Left forelimb (tissue), 1 donor: Measurements from ENCODE around the gene RFTN2.
"Not testable (repeated sequence)": the region's sequence is repeated elsewhere in the genome, so short reads cannot be mapped to it uniquely, and the experiment has no call there.

Experiments used
- DNase-seq: peaks from one replicate; pipeline ENCODE4 v3.0.0-alpha.2; 2018; ENCODE audit warnings: low spot score

The RFTN2 gene

DNA sequence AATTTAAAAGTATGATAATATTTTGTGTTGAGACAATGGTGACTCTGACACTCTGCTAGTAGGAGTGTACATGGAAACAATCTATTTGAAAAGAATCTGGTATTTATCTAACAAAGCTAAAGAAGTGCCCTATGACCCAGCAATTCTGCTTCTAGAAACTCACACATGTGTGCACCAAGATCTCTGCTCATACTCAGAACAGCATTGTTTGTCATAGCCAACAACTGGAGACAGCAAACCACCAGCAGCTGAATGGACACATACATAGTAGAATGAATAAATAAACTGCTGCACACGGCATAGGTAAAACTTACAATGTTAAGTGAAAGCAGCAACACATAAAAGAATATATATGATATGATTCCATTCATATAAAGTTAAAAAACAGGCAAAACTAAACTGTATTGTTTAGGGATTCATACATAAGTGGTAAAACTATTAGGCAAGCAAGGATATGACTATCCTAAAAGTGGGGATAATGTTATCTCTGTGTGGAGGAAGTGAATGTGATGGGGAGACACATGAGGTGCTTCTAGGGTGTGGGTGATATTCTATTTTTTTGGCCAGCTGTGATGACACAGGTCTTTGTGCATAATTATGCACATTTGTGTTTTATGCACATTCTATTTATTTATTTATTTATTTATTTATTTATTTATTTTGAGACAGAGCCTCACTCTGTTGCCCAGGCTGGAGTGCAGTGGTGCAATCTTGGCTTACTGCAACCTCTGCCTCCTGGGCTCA lies 71.1 kb downstream of the RFTN2 start:
- DNase-seq, result no peak

DNA sequence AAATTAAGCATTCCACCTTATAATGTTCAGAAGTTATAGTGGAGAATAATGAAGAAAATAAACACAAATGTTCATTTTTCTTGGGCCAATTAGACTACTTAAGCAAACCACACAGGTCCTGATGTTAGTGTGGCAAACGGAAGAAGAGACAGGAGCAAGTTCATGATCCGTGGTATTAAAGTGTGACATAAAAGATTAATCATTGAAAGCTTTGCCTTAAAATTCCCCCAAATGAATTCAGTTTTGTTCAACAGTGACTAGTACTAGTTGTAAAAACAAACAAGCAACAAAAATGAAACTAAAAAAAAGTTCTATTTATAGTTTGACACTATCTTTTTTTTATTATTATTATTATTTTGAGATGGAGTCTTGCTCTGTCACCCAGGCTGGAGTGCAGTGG lies 73.7 kb downstream of the RFTN2 start:
- DNase-seq, result no peak

DNA sequence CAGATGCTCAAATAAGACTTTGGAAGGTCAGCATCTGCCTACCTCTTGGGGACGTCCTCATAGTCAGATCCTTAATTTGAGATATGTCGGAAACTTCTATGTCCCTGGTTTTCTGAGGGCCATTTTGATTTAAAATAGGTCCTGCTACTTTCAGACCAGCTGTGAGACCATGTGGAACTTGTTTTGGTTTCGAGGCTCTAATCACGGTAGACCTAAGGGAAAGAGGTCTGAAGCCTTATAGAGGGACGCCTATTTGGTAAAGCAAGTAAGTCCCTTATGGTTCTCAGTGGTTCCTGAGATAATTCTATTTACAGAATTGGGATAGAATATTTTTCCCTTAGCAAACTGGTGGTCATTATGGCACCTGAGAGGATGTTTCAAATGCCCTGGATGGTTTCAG lies 75.1 kb downstream of the RFTN2 start:
- no peak for DNase-seq

DNA sequence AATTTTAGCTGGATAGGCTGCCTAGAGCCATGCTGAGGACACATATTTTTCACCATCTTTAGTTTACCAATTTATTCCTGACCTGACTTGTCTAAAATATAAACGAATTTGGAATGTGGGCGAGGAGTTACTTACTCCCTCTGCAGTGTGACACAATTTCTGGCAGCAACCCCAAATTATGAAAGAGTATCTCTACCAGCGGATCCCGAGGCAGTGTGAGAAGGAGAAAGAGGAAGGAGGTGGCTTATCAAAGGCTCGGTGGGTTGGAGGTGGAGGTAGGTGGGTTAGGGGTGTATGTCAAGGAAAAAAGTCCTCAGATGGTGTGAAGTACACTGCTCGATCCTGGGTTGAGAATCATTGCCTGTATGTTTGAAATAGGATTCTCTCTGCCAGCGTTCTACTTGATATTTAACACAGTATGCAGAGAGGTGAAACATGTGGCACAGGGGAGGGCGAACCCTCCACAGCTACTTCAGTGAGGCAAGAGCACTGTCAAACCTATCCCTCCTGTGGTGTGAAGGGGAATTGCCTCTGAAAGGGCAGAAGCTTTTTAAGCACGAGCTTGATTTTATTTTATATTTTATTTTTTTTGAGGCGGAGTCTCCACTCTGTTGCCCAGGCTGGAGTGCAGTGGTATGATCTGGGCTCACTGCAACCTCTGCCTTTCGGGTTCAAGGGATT lies 76.0 kb downstream of the RFTN2 start:
- no peak for DNase-seq

DNA sequence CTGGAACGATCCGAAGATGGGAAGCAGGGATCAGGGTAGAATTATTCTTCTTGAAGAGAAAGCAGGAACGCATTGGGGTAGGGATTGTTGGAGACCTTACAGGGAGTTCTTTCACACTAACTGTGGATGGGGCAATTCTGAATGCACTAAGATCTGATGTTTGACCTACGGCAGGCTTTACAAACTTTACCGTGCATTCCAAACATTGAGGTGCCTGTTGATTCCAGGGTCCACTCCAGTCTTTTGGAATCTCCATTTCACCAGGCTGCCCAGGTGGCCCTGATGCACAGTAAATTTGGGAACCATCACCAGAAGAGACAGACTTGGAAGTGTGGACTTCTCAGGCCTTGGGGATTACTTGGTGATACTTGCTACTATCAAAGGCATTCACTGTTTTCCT lies 76.9 kb downstream of the RFTN2 start:
- no peak for DNase-seq

DNA sequence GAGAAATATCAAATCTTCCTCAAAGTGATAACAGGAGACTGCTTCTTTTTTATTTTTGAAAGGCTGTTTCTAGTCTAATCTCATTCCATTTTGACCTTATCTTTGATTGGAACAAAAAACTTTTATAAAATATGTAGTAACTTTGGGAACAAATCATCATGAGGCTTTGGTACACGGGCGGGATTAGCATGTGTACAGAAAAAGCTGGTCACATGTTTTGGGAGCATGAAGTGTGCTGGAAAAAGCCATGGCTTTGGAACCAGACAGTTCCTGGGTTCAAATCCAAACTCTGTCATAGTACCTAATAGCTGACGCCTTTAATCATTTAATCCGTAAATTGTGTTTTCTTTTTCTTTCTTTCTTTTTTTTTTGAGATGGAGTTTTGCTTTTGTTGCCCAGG lies 78.2 kb downstream of the RFTN2 start:
- no peak for DNase-seq

DNA sequence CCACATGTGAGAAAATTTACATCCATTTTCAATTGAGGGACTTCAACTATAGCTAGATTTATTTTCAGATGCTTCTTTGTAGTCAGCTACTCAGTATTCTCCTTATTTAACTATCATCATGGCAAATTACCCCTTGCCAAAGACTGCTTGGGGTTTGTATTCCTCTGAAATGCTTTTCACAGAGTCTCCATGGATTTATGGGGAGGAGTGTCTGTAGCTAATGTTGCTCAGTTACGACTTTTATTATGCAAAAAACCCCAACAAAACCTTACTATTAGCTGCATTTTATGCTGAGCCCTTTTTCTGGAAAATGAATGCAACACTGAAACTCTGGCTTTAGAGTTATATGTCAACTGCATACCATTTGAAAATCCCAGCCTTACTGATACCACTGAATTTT lies 78.6 kb downstream of the RFTN2 start:
- DNase-seq, result no peak

DNA sequence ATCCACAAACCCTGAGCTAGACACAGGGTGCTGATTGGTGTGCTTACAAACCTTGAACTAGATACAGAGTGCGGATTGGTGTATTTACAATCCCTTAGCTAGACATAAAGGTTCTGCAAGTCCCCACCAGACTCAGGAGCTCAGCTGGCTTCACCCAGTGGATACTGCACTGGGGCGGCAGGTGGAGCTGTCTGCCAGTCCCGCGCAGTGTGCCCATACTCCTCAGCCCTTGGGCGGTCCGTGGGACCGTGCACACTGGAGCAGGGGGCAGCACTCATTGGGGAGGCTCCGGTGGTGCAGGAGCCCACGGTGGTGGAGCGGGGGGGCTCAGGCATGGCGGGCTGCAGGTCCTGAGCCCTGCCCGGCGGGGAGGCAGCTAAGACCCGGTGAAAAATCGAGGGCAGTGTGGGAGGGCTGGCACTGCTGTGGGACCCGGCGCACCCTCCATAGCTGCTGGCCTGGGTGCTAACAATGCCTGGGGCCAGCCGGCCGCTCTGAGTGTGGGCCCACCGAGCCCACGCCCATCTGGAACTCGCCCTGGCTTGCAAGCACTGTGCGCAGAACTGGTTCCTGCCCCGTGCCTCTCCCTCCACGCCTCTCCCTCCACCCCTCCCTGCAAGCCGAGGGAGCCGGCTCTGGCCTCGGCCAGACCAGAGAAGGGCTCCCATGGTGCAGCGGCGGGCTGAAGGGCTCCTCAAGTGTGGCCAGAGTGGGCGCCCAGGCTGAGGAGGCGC lies 83.9 kb downstream of the RFTN2 start:
- DNase-seq, result no peak

DNA sequence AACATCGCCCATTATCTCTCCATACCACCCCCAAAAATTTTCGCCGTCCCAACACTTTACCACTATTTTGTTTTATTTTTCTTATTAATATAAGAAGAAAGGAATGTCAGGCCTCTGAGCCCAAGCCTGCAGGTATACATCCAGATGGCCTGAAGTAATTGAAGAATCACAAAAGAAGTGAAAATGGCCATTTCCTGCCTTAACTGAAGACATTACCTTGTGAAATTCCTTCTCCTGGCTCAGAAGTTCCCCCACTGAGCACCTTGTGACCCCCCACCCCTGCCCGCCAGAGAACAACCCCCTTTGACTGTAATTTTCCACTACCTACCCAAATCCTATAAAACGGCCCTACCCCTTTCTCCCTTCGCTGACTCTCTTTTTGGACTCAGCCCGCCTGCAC lies 88.1 kb downstream of the RFTN2 start:
- DNase-seq, result not testable (repeated sequence)

DNA sequence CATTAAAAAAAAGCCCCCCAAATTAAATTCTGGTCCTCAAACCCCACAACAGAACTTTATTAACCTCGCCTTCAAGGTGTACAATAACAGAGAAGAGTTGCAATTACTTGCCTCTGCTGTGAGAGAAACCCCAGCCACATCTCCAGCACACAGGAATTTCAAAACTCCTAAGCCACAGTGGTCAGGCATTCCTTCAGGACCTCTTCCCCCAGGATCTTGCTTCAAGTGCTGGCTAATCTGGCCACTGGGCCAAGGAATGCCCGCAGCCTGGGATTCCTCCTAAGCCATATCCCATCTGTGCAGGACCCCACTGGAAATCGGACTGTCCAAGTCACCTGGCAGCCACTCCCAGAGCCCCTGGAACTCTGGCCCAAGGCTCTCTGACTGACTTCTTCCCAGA lies 95.2 kb downstream of the RFTN2 start:
- not testable (repeated sequence) for DNase-seq

DNA sequence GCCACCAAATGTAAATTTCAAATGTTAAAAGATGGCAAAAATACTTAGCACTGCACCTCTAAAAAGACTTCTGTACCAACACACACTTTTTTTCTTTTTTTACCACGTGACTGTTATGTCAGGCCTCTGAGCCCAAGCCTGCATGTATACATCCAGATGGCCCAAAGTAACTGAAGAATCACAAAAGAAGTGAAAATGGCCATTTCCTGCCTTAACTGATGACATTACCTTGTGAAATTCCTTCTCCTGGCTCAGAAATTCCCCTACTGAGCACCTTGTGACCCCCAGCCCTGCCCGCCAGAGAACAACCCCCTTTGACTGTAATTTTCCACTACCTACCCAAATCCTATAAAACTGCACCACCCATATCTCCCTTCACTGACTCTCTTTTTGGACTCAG lies 97.1 kb downstream of the RFTN2 start:
- DNase-seq, result not testable (repeated sequence)

DNA sequence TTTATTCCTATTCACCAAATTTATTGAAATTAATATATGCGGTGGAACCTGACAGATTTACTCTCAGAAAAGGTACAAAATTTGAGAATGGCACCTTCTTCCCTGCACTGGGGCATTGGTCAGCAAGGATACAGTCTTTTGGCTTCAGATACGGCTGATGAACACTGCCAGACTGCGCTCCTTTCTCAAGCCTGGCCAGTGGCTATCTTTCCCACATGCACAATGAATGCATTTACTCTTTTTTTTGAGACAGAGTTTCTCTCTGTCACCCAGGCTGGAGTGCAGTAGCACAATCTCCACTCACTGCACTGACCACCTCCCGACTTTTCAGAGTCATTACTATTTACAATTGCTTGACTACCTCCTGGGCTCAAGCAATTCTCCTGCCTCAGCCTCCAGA lies 97.9 kb downstream of the RFTN2 start:
- DNase-seq, result no peak

DNA sequence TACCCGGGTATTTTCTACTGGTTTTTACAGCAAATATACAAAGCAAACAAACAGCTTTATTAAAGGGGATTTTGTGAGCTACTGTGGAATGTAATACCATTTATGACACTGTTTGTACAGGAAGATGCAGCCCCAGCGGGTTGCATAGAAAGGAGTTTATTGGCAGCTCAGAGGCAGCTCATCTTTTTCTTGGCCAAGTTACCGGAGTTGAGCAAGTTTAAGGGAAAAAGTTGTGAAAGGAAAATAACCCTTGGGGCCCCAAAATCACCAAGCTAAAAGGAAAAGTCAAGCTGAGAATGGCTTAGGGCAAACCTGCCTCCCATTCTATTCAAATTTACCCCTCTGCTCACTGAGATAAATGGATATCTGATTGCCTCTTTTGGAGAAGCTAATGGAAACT lies 98.8 kb downstream of the RFTN2 start:
- DNase-seq, result no peak

DNA sequence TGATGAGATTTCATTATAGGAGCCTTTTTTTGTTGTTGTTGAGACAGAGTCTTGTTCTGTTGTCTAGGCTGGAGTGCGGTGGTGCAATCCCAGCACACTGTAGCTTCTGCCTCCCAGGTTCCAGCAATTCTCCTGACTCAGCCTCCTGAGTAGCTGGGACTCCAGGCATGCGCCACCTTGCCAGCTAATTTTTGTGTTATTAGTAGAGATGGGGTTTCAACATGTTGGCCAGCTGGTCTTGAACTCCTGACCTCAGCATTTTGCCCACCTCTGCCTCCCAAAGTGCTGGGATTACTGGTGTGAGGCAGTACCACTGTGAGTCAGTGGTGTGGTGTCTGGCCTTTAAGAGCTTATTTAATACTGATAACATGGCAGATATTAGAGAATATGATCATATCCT lies 99.4 kb downstream of the RFTN2 start:
- no peak for DNase-seq

DNA sequence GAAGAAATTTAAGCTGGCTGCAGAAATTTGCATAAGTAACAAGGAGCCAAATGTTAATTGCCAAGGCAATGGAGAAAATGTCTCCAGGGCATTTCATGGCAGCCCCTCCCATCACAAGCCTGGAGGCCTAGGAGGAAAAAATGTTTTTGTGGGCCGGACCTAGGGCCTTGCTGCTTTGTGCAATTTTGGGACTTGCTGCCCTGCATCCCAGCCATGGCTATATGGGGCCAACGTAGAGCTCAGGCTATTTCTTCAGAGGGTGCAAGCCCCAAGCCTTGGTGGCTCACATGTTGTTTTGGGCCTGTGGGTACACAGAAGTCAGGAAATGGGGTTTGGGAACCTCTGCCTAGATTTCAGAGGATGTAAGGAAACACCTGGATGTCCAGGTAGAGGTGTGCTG lies 101.8 kb downstream of the RFTN2 start:
- no peak for DNase-seq

DNA sequence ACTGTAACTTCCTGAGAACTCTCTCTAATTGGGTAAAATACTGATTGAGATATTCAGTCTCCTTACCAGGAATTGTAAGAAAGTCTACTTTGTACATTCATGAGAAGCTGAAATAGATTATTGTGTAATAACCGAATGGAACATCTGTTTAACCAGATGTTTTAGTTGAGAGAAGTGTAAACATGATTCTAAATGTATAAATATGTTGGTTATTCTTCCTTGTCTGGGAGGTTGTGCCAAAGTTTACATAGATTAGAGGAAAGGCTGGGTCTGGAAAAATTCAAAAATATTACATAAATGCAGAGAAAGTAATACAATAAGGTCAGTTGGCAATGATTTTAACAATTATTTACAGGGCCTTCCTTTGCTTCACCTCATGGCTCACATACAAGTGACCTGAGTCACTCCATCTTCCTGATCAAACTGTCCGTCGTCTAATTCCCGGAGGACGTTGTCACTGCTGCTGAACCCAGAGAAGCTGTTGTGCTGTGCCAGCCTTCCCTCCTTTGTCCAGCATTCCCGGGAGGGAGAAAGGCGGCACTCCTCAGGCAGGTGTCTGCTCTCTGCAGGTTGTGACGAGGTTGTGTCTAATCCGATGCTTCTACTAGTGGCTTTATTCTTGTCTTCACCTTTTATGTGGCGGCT lies 103.6 kb downstream of the RFTN2 start:
- no peak for DNase-seq

DNA sequence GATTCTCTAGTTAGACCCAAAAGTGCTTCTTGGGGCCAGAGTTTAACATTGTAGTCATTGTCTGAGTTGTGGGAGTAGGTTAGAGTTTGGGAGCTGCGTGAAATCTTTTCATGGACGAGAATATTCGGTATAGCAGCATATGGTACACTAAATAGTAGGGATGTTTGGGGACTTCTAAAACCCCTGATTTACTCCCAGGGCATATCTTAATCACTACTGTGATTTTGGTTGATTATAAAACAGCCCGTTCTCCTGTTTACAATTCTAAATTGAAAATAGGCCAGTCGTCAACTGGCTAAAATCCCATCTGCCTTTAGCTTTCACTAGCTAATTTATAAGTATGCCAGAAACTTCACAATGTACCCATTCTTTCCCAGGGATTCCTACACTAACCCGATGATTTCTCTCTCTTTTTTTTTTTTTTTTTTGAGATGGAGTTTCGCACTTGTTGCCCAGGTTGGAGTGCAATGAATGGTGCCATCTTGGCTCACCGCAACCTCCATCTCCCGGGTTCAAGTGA lies 115.2 kb downstream of the RFTN2 start:
- DNase-seq, result no peak

DNA sequence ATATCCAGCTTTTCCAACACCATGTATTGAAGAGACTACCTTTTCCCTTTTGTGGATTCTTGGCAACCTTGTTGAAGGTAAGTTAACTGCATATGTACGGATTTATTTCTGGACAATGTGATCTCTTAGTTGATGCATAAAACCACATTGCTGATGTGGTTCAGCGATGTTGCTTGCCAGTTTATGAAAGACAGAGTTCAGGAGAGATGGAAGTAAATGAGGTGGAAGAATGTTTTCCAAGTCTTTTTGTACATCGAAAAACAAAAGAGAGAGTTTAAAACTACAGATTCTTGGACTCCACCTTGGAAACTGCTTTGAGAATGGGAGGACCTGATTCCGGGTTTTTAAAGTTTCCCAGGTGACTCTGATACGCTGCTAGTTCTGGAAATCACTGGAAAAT lies 115.7 kb downstream of the RFTN2 start:
- DNase-seq, result no peak

DNA sequence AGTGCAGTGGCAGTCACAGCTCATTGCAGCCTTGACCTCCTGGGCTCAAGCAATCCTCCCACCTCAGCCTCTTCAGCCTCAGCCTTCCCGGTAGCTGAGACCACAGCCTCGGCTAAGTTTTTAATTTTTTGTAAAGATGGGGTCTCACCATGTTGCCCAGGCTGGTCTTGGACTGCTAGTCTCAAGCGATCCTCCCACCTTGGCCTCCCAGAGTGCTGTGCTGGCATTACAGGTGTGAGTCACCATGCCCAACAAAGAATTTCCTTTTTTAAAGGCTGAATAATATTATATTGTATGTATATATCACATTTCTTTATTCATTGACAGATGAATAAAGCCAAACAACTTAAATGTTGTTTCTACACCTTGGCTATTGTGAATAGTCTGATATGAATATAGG lies 117.0 kb downstream of the RFTN2 start:
- no peak for DNase-seq

DNA sequence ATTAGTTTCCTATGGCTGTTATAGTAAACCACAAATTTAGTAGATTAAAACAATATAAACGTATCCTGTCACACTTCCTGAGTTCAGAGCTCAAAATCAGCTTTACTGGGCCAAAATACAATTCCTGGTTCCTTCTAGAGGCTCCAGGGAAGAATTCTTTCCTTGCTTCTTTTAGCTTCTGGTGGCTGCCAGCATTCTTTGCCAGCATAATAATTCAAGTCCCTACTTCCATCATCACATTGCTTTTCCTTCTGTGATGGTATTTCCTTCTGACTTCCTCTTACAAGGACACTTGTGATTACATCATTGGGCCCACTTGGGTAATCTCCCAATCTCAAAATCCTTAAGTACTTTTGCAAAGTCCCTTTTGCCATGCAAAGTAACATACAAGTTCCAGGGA lies 118.9 kb downstream of the RFTN2 start:
- DNase-seq, result no peak

DNA sequence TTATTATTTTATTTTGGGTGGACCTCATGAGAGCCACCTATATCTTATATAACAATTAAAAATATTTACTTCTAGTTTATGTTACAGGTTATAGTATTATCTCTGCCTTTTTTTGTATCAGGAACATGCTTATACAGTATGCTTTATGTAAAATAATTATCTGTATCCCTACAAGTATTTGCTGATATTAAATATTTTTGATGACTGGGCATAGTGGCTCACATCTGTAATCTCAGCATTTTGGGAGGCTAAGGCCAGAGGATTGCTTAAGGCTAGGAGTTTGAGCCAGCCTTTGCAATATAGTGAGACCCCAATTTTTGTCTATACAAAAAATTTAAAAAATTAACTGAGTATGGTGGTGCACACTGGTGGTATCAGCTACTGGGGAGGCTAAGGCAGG lies 119.9 kb downstream of the RFTN2 start:
- DNase-seq, result no peak

DNA sequence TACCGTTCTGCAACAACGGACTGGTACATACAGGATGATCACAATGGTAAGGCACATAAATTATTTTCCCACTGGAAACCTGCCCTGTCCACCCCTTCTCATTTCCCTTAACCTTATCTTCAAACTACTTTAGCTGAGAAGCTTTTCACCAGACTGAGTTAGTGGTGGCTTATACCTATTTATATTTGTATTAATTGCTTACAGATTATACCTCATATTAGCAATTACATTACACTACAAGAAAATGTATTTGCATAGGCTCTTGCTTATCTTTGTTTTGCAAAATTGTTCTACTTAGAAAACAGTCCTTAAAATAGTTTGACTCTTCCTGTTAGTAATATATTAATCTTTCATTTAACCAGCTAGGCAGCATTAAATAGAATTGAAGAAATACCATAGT lies 124.1 kb downstream of the RFTN2 start:
- DNase-seq, result not testable (repeated sequence)

DNA sequence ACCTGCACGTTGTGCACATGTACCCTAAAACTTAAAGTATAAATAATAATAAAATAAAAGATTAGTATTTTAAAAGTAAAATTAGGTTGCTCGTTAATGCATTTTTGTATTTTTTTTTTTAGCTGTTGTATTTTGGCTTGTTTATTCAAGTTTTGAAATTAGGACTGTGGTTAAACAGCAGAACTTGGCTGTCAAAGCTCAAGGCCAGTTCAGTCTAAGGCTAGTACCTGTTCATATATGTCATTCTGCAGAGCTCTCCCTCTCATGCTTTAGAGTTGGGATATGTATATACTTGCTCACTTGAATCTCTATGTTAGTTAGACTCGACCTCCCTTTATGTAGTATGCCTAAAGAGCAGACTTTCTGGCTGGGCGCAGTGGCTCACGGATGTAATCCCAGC lies 126.8 kb downstream of the RFTN2 start:
- DNase-seq, result no peak
